Rectal smooth muscle tissue (tissue), 1 donor: Measurements from ENCODE around the gene ITGAE.

Source experiments
- H3K27ac ChIP-seq: one replicate; pipeline ENCODE4 v1.7.0; 2013; ENCODE audit warnings: low read depth, low read length, inconsistent platforms
- H3K27me3 ChIP-seq: one replicate; pipeline ENCODE4 v1.7.0; 2013; ENCODE audit warnings: low read length; ENCODE audit not compliant: control insufficient read depth, insufficient read depth
- H3K36me3 ChIP-seq: one replicate; pipeline ENCODE4 v1.7.0; 2013; ENCODE audit warnings: low read length; ENCODE audit not compliant: control insufficient read depth, insufficient read depth
- H3K4me1 ChIP-seq: one replicate; pipeline ENCODE4 v1.7.0; 2013; ENCODE audit warnings: low read length; ENCODE audit not compliant: control insufficient read depth, insufficient read depth
- H3K4me3 ChIP-seq: one replicate; pipeline ENCODE4 v1.7.0; 2013; ENCODE audit warnings: low read length
- H3K9ac ChIP-seq: one replicate; pipeline ENCODE4 v1.7.0; 2013; ENCODE audit warnings: low read length

ITGAE gene

DNA sequence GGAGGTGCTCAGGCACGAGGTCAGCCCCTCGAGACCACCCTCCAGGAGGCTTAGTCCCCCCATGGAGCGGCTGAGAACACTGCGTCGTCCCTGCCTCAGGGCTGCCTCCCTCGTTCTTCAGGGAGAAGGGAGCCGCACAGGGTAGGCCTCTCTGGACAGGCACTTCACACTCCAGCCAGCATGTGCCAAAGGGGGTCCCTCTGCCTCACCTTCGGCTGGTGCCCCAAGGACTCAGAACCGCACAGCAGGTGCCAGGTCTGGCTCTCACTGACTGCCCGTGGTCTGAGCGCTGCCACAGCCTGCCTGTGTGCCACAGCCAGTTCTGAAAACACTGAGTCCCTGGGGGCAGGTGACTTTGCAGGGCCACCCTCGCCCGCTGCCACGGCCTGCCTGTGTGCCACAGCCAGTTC is 112.1 kb downstream of the ITGAE start:
- Histone ChIP-seq H3K27ac (no peak overlapping the region), H3K27me3 (peaks cover 10% of the 10 kb centered on the region), H3K36me3 (no peaks in the 10 kb centered on the region)

DNA sequence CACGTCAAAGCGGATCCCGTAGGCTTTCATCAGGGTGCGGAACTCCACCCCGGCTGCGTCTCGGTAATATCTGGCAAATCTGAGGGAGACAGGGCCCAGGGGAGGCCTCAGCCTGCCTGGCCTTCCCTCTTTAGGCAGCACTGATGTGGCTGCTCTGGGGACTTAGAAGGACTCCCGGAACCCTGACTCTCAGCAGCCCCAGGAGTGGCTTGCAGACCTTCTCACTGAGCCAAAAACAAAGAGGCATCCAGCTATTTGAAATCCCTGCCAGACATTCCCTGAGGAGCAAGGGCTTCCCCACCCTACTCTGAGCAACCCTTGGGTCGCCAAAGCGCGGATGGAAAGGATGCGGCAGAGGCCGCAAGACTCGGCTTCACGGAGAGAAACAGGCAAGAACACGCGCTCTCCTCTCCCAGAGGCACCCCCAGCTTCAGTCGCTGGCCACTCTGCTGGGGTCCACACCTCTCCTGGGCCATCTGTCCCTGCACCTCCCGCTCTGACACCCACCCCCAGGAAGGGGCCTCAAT is 112.9 kb downstream of the ITGAE start:
- H3K9ac ChIP-seq, result no peak overlapping the region
- no peaks in the 10 kb centered on the region for H3K4me1 ChIP-seq
- H3K4me3 ChIP-seq, result no peak overlapping the region
- peaks cover 8% of the 10 kb centered on the region for H3K27me3 ChIP-seq
- no peaks in the 10 kb centered on the region for H3K36me3 ChIP-seq
- no peak overlapping the region for H3K27ac ChIP-seq

More for the DNA sequence above, 112.1 kb downstream of the ITGAE start:
- Histone ChIP-seq H3K4me1 (no peaks in the 10 kb centered on the region), H3K4me3 (no peak overlapping the region), H3K9ac (no peak overlapping the region)

DNA sequence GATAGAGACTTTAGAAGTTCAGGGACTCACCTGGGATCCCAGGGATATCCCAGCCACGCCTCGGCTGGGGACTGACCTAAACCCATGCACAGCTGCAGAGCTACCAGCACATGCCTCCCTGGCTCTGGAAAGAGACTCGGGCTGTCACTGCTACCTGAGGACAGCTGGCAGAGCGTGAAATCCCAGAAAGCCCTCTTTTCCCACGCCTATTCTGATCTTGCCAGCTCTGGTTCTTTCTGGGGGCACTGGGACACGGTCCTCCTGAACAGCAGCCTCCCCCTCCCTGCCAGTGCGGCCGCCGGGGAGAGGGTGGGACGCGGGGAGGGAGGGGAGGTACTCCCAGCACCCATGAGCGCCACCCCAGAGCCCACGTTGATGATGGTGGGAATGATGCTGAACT is 115.8 kb downstream of the ITGAE start:
- no peak overlapping the region for H3K9ac ChIP-seq
- peaks cover 8% of the 10 kb centered on the region for H3K27me3 ChIP-seq
- no peak overlapping the region for H3K27ac ChIP-seq
- no peak overlapping the region for H3K4me3 ChIP-seq
- H3K36me3 ChIP-seq, result no peaks in the 10 kb centered on the region
- H3K4me1 ChIP-seq, result no peaks in the 10 kb centered on the region

DNA sequence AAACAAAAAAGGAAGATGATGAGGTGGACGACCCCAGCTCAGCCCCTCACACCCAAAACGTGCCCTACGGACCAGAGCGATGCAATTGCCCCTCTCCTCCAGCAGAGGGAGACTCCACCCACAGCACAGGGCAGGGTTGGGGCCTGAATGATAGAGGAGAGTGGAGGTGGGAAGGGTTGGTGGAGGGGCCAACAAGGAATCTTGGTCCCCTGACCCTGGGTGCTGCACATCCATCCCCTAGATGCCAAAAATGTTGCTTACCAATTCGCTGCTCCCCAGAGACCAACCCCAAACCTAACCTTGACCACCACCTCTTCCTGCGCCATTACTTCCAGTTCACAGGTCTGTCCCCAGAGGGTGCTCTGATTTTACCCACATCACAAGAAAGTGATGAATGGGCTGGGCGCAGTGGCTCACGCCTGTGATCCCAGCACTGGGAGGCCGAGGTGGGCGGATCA is 117.9 kb downstream of the ITGAE start:
- Histone ChIP-seq H3K27ac (no peak overlapping the region), H3K36me3 (no peaks in the 10 kb centered on the region), H3K4me3 (no peak overlapping the region), H3K4me1 (no peaks in the 10 kb centered on the region), H3K27me3 (peaks cover 5% of the 10 kb centered on the region), H3K9ac (no peak overlapping the region)

DNA sequence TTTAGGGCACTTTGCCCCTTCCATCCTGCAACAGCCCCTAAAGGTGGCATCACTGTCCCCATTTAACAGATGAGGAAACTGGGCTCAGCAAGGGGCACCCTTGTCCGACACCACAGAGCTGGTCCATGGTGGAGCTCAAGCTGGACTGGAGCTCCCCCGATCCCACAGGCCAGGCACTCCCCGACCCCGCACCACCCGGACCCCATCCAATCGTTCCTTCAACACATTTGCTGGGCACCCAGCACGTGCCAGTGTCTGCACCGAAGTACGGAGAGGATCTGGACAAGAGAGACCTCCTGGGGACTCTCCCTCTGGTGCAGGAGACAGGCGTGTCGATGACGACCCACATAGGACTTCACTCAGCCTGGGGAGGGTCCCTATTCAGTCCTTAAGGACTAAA is 119.0 kb downstream of the ITGAE start:
- H3K4me3 ChIP-seq, result no peak overlapping the region
- no peak overlapping the region for H3K27ac ChIP-seq
- no peak overlapping the region for H3K9ac ChIP-seq
- H3K4me1 ChIP-seq, result no peaks in the 10 kb centered on the region
- H3K36me3 ChIP-seq, result no peaks in the 10 kb centered on the region
- H3K27me3 ChIP-seq, result peaks cover 5% of the 10 kb centered on the region

DNA sequence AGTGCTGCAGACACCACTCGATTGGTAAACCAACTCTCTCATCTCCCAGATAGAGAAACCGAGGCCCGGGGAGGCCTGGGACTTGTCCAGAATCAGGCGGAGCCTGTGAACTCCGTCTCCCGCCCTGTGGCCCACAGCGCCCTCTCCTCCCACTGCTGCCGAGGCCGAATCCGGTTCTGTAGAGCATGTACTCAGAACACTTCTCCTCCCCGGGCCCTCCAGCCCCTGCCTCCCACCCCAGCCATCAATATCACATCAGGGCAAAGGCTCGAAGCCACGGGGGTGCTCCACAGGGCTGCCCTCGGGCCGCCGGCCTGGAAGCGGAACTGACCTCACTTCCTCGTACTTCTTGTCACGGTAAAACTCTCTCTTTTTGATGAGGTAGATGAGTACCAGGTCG is 119.4 kb downstream of the ITGAE start:
- Histone ChIP-seq H3K27me3 (peaks cover 5% of the 10 kb centered on the region), H3K9ac (no peak overlapping the region), H3K36me3 (no peaks in the 10 kb centered on the region), H3K4me1 (no peaks in the 10 kb centered on the region), H3K27ac (no peak overlapping the region), H3K4me3 (no peak overlapping the region)

DNA sequence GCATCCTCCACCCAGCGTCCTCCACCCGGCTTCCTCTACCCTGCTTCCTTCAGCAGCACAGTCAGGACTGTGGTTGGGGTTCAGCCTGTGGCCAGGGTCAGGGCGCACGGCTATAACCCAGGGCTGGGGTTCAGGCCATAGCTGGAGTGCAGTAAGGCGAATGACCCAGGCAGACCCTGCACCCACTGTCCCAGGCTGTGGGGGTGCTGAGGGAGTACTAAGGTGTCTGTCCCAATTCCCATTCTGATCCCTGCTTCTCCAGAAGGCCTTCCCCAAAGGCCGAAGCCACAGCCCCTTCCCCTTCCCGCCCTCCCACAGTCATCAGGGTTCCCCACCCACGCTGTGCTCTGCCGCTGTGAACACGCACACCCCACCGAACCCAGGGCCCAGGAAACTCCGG is 119.9 kb downstream of the ITGAE start:
- Histone ChIP-seq H3K4me1 (no peaks in the 10 kb centered on the region), H3K27ac (no peak overlapping the region), H3K36me3 (no peaks in the 10 kb centered on the region), H3K9ac (no peak overlapping the region), H3K4me3 (no peak overlapping the region), H3K27me3 (peaks cover 5% of the 10 kb centered on the region)

DNA sequence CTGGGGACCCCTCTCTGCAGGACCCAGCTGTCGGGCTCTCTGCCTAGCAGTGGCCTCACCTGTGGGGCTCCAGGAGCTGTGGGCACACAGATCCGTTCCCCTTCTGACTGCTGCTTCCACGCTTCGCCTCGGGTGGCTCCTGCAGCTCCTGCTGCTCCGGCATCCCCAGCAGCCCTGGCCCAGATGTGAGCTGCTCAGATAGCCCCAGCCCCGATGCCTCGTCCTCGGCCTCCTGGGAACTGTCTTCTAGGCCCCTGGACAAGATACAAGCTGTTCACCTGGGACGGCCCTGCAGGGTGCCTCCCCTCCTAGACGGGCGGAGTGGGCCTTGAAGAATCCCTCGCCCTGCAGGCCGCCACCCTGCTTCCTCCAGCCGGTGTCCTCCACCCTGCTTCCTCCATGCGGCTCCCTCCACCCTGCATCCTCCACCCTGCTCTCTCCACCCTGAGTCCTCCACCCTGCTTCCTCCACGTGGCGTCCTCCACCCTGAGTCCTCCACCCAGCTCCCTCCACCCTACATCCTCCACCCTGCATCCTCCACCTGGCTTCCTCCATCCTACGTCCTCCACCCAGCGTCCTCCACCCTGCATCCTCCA is 121.4 kb downstream of the ITGAE start:
- H3K27me3 ChIP-seq, result no peaks in the 10 kb centered on the region
- H3K9ac ChIP-seq, result no peak overlapping the region
- no peak overlapping the region for H3K27ac ChIP-seq
- H3K36me3 ChIP-seq, result no peaks in the 10 kb centered on the region
- no peak overlapping the region for H3K4me3 ChIP-seq
- no peaks in the 10 kb centered on the region for H3K4me1 ChIP-seq

DNA sequence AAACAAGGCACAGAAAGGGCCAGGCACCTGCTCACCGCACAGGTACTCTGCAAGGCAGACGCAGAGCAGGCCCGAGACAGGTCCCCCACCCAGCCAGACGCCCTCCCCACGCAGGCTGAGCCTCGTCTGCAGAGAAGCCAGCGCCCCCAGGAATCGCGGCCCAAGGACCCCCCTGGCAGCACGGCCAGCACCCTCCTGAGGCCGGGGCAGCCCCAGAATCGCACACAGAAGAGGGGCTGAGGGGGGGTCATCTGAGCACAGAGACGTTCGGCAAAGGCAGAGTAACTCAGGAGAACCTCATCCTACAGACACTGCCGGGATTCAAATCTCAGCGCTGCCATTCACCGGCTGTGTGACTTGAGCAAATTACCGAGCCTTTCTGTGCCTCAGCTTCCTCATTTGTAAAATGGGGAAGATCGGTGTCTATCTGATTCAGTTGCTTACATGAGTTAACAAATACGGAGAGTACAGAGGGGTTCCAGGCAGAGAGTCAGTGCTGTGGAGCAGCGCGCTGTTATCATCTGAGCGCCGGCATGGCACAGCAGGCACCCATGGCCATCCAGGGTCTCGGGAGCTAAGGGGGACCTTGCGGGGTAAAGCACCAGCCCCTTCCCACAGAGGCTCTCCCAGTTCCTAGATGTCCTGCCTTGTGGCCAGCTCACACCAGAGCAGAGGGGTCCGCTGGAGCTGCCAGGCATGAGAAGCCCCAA is 122.0 kb downstream of the ITGAE start:
- Histone ChIP-seq H3K9ac (no peak overlapping the region), H3K36me3 (no peaks in the 10 kb centered on the region)

DNA sequence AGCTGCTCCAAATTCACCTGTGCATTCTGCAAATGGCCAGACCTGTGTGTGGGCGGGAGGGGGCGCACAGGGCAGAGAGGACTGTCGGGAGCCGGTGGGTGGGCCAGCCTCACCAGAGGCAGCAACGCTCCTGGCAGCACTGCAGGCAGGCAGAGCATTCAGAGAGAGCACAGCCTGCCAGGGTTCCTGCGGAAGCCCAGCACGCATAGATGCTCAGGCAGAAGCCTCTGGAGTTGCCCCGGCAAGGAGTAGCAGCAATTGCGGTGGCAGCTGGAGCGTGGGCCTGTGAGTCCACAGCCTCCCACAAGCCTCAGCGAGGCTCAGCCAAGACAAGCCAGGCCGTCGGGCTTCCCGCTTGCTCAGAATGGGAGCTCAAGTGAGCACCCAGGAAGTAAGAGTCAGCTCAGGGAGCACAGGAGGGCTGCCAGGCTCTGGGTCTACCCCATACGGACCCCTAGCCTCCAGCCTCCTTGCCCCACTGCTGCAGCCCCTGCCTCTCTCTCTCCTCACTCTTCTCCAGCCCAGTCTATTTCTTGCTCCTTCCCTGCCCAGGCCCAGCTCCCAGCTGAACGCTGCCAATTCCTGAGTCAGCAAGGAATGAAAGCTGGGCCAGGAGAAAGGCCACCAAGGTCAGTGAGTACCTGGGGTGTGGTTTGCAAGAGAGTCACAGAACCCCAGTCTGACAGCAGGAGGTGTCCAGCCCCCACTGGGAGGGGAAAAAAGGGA is 122.7 kb downstream of the ITGAE start:
- Histone ChIP-seq H3K27ac (no peak overlapping the region), H3K27me3 (no peaks in the 10 kb centered on the region), H3K4me3 (no peak overlapping the region), H3K9ac (no peak overlapping the region), H3K36me3 (no peaks in the 10 kb centered on the region), H3K4me1 (no peaks in the 10 kb centered on the region)

More for the DNA sequence above, 122.0 kb downstream of the ITGAE start:
- no peak overlapping the region for H3K4me3 ChIP-seq
- H3K27me3 ChIP-seq, result no peaks in the 10 kb centered on the region
- H3K4me1 ChIP-seq, result no peaks in the 10 kb centered on the region
- H3K27ac ChIP-seq, result no peak overlapping the region

DNA sequence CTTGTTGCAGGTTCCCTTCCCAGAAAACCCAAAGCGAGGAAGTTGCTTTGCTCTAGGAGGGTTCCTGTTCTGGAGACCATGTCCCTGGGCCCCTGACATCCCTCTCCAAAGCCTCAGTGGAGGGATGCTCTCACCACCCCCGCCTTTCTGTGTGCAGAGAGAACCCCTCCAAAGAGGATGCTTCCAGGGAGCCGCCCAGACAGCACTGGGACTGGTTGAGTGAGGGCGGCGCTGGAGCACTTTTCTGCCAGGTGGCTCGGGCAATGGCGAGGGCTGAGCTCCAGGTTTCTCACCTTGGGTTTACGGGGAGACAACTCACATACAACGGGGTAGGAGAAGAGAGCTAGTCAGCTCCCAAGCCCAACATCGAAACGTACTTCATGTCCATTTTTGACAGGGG is 125.1 kb downstream of the ITGAE start:
- Histone ChIP-seq H3K4me3 (no peak overlapping the region), H3K27ac (no peak overlapping the region), H3K4me1 (no peaks in the 10 kb centered on the region), H3K9ac (no peak overlapping the region), H3K27me3 (no peaks in the 10 kb centered on the region), H3K36me3 (peaks cover 3% of the 10 kb centered on the region)

DNA sequence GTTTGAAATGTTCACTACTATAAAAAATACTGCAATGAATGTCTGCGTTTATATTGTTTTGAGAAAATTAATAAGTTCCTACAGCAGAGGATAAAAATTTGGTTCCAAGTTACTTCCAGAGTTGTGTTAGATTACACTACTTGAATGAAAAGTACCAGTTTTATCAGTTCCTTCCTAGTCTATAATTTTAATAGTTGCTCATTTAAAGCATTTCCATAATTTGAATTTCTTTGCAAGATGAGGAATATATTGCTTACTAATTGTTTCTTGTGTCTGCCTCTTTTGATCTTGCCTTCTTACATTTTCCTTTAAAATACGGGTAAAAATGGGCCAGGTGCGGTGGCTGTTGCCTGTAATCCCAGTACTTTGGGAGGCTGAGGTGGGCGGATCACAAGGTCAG is 128.4 kb downstream of the ITGAE start:
- no peaks in the 10 kb centered on the region for H3K27me3 ChIP-seq
- H3K36me3 ChIP-seq, result peaks cover 3% of the 10 kb centered on the region
- H3K9ac ChIP-seq, result no peak overlapping the region
- H3K27ac ChIP-seq, result no peak overlapping the region
- no peak overlapping the region for H3K4me3 ChIP-seq
- peaks cover 6% of the 10 kb centered on the region for H3K4me1 ChIP-seq
